Chondrocyte (in vitro differentiated cells): Measurements from ENCODE around the gene CAMKK1. TPM values are rescaled to one million over a fixed set of nuclear protein-coding genes. Genes with fewer than 3 reads are reported as not detected.

Source experiments
- DNase-seq: peaks from one replicate; pipeline ENCODE4 v3.0.0; 2021; ENCODE audit warnings: mixed read lengths, low spot score
- H3K27ac Mint-ChIP-seq: one replicate; pipeline ENCODE4 v1.8.0; 2021; ENCODE audit warnings: mild to moderate bottlenecking, moderate library complexity, mixed read lengths; ENCODE audit not compliant: unreplicated experiment
- H3K27me3 Mint-ChIP-seq: 2 replicates; pipeline ENCODE4 v1.8.0; 2021; ENCODE audit warnings: low read depth, mixed read lengths
- H3K36me3 Mint-ChIP-seq: 2 replicates; pipeline ENCODE4 v1.8.0; 2021; ENCODE audit warnings: low read depth, mixed read lengths
- H3K4me1 Mint-ChIP-seq: 2 replicates; pipeline ENCODE4 v1.8.0; 2021; ENCODE audit warnings: low read depth, mild to moderate bottlenecking, mixed read lengths
- H3K4me3 Mint-ChIP-seq: one replicate; pipeline ENCODE4 v1.8.0; 2021; ENCODE audit warnings: mild to moderate bottlenecking, moderate library complexity, mixed read lengths; ENCODE audit not compliant: unreplicated experiment
- H3K9me3 Mint-ChIP-seq: 2 replicates; pipeline ENCODE4 v1.8.0; 2021; ENCODE audit warnings: low read depth, mixed read lengths
- total RNA-seq: library from RNA; stranded (reverse); gene quantifications from 3 replicates; pipeline ENCODE4 v1.2.1, GENCODE V29; 2021
- TF ChIP-seq, protein P1 (sequence below): fragments of 200-600 bp; sonication (generic); IDR thresholded peaks from 2 replicates; pipeline ENCODE4 v1.5.0; 2021; ENCODE audit warnings: antibody characterized with exemption, mild to moderate bottlenecking, moderate library complexity

CAMKK1 gene
- total RNA-seq, 1 donor from 2014 or later: 5.1 TPM

DNA sequence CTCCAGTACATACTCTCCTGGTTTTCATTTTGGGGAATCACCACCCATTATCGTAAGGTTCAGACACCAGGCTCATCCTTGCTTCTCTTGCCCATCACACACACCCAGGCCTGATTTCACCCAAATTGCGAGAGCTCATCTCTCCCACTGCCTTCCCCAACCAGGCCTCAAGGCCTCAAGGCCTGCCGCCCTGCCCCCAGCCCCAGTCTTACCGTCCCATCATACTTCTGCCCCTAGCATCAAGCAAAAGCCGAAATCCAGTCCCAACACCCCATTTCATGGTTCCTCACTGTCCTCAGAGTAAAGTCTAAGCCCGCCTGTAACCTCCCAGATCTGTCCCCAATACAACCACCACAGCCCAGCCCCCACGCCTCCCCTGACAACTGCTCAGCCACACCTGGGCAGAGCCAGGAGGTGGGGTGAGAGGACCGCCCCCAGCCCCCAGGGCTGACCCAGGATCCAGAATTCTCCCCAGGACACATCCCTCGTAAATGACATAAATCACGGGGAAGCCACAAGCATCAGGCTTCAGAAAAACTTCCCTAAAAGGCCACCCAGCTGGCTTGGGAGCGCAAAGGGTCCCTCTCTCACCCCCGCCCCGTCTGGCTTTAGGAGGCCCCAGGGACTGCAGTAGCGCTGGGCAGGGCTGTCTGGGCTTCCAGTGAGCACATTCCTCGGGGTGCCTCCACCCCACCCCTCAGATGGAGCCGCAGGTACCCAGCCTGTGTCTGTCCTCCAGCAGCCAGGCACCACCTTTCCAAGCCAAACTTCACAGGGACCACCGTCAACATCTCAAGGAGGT lies 33.0 kb upstream of the CAMKK1 start:
- TF ChIP-seq, protein P1, sequence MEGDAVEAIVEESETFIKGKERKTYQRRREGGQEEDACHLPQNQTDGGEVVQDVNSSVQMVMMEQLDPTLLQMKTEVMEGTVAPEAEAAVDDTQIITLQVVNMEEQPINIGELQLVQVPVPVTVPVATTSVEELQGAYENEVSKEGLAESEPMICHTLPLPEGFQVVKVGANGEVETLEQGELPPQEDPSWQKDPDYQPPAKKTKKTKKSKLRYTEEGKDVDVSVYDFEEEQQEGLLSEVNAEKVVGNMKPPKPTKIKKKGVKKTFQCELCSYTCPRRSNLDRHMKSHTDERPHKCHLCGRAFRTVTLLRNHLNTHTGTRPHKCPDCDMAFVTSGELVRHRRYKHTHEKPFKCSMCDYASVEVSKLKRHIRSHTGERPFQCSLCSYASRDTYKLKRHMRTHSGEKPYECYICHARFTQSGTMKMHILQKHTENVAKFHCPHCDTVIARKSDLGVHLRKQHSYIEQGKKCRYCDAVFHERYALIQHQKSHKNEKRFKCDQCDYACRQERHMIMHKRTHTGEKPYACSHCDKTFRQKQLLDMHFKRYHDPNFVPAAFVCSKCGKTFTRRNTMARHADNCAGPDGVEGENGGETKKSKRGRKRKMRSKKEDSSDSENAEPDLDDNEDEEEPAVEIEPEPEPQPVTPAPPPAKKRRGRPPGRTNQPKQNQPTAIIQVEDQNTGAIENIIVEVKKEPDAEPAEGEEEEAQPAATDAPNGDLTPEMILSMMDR: no peak
- no peak for DNase-seq
- no peak overlapping the region for H3K4me3 Mint-ChIP-seq
- H3K4me1 Mint-ChIP-seq: peaks cover 19% of the 10 kb centered on the region
- H3K9me3 Mint-ChIP-seq: no peaks in the 10 kb centered on the region
- H3K27me3 Mint-ChIP-seq: peaks cover 8% of the 10 kb centered on the region
- no peak overlapping the region for H3K27ac Mint-ChIP-seq
- no peaks in the 10 kb centered on the region for H3K36me3 Mint-ChIP-seq

DNA sequence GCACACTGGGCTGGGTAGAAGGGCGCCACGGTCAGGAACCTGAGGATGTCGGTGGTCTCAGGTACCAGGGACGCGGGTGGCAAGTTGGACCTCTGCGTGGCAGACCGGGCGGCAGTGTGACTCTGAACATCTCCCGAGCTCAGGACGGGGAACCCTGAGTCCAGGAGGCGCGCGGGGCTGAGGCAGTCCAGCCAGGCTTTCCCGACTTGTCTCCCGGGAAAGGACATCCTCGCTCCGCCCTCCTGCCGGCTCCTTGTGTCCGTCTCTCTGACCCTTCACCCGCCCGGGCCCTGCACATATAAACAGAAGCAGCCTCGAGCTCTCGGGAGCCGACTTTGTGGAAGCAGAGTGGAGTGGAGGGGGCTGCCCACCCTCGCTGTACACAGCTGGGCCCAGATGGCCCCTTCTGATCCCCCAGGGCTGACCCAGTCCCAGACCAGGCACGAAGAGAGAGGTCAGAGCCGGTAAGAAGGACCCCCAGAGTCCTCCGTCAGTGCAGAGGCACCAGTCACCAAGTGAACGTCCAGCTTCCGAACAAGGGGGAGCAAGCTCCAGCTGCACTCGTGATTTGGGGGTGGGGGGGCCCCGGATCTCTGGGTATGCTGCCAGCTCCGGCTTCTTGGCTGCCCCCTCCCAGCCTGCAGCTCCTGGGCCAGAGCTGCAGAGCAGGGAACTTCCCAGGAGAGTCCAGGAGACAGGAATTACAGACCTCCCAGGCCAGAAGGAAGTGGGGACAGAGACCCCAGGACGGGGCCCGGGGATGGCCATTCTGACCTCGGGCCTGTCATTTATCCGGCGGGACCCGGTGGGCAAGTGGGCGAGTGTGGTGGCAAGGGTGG lies 31.9 kb upstream of the CAMKK1 start:
- Mint-ChIP-seq H3K4me3 (no peak overlapping the region), H3K36me3 (no peaks in the 10 kb centered on the region), H3K27ac (no peak overlapping the region), H3K4me1 (peaks cover 19% of the 10 kb centered on the region), H3K9me3 (no peaks in the 10 kb centered on the region), H3K27me3 (peaks cover 8% of the 10 kb centered on the region)
- DNase-seq: no peak
- TF ChIP-seq, protein P1: no peak

DNA sequence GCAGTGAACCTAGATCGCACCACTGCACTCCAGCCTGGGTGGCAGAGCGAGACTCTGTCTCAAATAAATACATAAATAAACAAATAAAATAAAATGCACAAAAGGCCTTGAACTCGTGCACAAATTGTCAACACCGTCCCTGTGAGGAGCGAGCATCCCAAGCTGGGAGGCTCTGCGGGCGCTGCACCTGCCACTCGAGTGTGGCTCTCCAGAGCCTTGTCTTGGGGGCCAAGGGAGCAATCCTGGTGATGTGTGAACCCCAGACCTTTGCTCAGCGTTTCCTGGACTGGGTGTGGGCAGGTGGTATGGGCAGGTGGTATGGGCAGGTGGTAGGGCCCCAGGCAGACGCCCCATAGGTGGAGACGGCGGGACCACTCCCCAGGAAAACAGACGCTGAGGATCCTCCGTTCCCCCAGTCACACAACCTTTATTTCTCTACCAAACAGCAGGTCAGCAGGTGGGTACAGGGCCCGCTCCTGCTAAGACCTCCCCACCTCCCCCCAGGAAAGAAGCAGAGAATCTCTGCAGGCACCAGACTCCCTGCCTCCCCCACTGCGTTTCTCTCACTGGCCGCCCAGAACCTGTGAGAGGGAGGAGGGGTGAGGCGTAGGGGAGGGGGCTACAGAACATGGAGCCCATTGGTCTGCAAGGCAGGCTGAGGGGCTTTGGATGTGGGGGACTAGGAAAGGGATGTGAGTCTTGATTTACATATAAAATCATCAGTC lies 30.8 kb upstream of the CAMKK1 start:
- H3K36me3 Mint-ChIP-seq: no peaks in the 10 kb centered on the region
- no peak overlapping the region for H3K4me3 Mint-ChIP-seq
- DNase-seq: no peak
- H3K9me3 Mint-ChIP-seq: no peaks in the 10 kb centered on the region
- H3K27me3 Mint-ChIP-seq: peaks cover 8% of the 10 kb centered on the region
- no peak overlapping the region for H3K27ac Mint-ChIP-seq
- TF ChIP-seq, protein P1: no peak
- H3K4me1 Mint-ChIP-seq: peaks cover 19% of the 10 kb centered on the region

DNA sequence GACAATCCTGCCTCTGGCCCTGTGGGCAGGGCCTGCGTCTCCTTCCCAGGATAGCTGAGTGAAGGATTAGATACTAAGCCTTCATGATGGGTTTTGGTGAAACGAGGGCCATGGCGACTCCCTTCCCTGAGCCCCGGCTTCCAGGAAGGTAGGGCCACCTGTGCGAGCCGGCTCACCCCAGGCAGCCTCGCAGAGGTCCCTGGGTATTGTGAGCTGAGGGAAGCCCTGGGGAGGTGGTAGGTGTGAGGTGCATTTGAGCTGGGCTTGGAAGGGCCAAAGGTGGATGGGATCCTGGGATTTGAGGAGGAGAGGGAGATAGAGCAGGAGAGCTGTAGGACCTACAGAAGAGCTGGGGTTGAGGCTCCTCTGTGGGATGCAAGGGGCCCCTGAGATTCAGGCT lies 29.9 kb upstream of the CAMKK1 start:
- H3K27ac Mint-ChIP-seq: no peak overlapping the region
- H3K9me3 Mint-ChIP-seq: no peaks in the 10 kb centered on the region
- H3K4me3 Mint-ChIP-seq: no peak overlapping the region
- peaks cover 8% of the 10 kb centered on the region for H3K27me3 Mint-ChIP-seq
- DNase-seq: no peak
- TF ChIP-seq, protein P1: no peak
- peaks cover 15% of the 10 kb centered on the region for H3K4me1 Mint-ChIP-seq
- no peaks in the 10 kb centered on the region for H3K36me3 Mint-ChIP-seq
